Panc1 (cell line): ENCODE measurements around the gene ICA1.

Experiments
- CTCF ChIP-seq: fragments of 450-650 bp; IDR thresholded peaks from 2 replicates; pipeline ENCODE4 v1.5.1; 2017; ENCODE audit warnings: mild to moderate bottlenecking
- POLR2AphosphoS5 ChIP-seq: IDR thresholded peaks from 2 replicates; pipeline ENCODE4 v1.6.1; 2012; ENCODE audit warnings: mild to moderate bottlenecking, low read depth, low read length, moderate library complexity
- SIN3A ChIP-seq: IDR thresholded peaks from 2 replicates; pipeline ENCODE4 v1.6.1; 2012; ENCODE audit warnings: low read depth, mild to moderate bottlenecking, low read length, moderate library complexity, borderline replicate concordance; ENCODE audit not compliant: insufficient read depth
- TCF7L2 ChIP-seq: IDR thresholded peaks from 2 replicates; pipeline ENCODE4 v1.6.1; 2011; ENCODE audit warnings: mild to moderate bottlenecking, low read depth, low read length, inconsistent platforms

- no peak for TF ChIP-seq TCF7L2
- no peak for TF ChIP-seq CTCF
- no peak for TF ChIP-seq SIN3A
- TF ChIP-seq POLR2AphosphoS5: no peak
Measured at GRCh38 chr7:8172372-8173354, 89.3 kb downstream of the ICA1 start.
